ENCODE measurements around the gene MMP27. TPM values are rescaled to one million over a fixed set of nuclear protein-coding genes. Genes with fewer than 3 reads are reported as not detected.

Gene MMP27
- total RNA-seq, 1 experiment from 2014 or later: not detected

GRCh38 chr11:102643941-102644340 is 61.6 kb downstream of the MMP27 start:
- no peaks in the 10 kb centered on the region for H3K36me3 ChIP-seq (ENCODE audit: control insufficient read depth, insufficient read depth, low read length)
- TF ChIP-seq POLR2AphosphoS5 (IDR thresholded peaks at IDR 0.05; ENCODE audit: low read depth, low read length) (no peak), TCF7L2 (IDR thresholded peaks at IDR 0.05; ENCODE audit: low read depth, low read length) (no peak), CTCF (IDR thresholded peaks at IDR 0.05) (no peak), SIN3A (IDR thresholded peaks at IDR 0.05; ENCODE audit: borderline replicate concordance, insufficient read depth, low read depth, low read length) (no peak), REST (IDR thresholded peaks at IDR 0.05; ENCODE audit: insufficient read depth in 1 of 2, low read depth in 2 of 2, low read length in 1 of 2) (no peak)
- no peak overlapping the region for H3K27ac ChIP-seq (ENCODE audit: low read length)
- H3K9me3 ChIP-seq (ENCODE audit: control insufficient read depth, insufficient read depth, low read depth, low read length): no peaks in the 10 kb centered on the region
- no peak overlapping the region for H3K4me3 ChIP-seq (ENCODE audit: low read depth in 2 of 2, low read length in 2 of 2)
- ChIA-PET POLR2A (no interaction called here), CTCF (no interaction called here)
- no TSS peak for BruUV-seq (replicated peaks)
- ATAC-seq: no peak
- in situ Hi-C loops (cut with HindIII; ENCODE audit: low pct_unique_long_range_greater_than_20kb, low sequenced_read_pairs): no loop called here
- no peaks in the 10 kb centered on the region for H3K27me3 ChIP-seq (ENCODE audit: control insufficient read depth, insufficient read depth, low read length)
- no peaks in the 10 kb centered on the region for H3K4me1 ChIP-seq (ENCODE audit: control insufficient read depth, insufficient read depth, low read length)
- intact Hi-C loops (cut with micrococcal nuclease; ENCODE audit: unreplicated experiment): no loop called here
- DNase-seq (ENCODE audit: low read depth, low spot score): no peak

Other genes with a start within 250 kb of the MMP27 start
- 2.7 TPM for gene MMP7, start 175.0 kb downstream of the MMP27 start, total RNA-seq (2021; ENCODE audit: unreplicated experiment)
- gene MMP20, start 80.4 kb downstream of the MMP27 start, total RNA-seq (2021; ENCODE audit: unreplicated experiment): not detected
- gene MMP8, start 19.2 kb upstream of the MMP27 start, total RNA-seq (2021; ENCODE audit: unreplicated experiment): not detected
- not detected for gene MMP10, start 74.9 kb upstream of the MMP27 start, total RNA-seq (2021; ENCODE audit: unreplicated experiment)
- 0.15 TPM for gene MMP1, start 92.4 kb upstream of the MMP27 start, total RNA-seq (2021; ENCODE audit: unreplicated experiment)
- not detected for gene MMP3, start 137.8 kb upstream of the MMP27 start, total RNA-seq (2021; ENCODE audit: unreplicated experiment)
- gene MMP12, start 169.2 kb upstream of the MMP27 start, total RNA-seq (2021; ENCODE audit: unreplicated experiment): not detected
- 0.15 TPM for gene MMP13, start 250.0 kb upstream of the MMP27 start, total RNA-seq (2021; ENCODE audit: unreplicated experiment)